T-helper 2 cell treated with Interferon-gamma antibody and Interleukin-4, amounts not matched to agents 5 μg/mL and 100 μg/mL, for 36 hours (primary cell): ENCODE measurements around the gene SLC25A44.
"Not testable (repeated sequence)": the region's sequence is repeated elsewhere in the genome, so short reads cannot be mapped to it uniquely, and the experiment has no call there.

Source experiments
- DNase-seq: peaks from one replicate; pipeline ENCODE4 v3.0.0; 2021; ENCODE audit warnings: low spot score
- H3K27ac Mint-ChIP-seq: one replicate; pipeline ENCODE4 v1.8.0; 2021; ENCODE audit warnings: mild to moderate bottlenecking, mixed read lengths
- H3K27me3 Mint-ChIP-seq: one replicate; pipeline ENCODE4 v1.8.0; 2021; ENCODE audit warnings: low read depth, mixed read lengths
- H3K36me3 Mint-ChIP-seq: one replicate; pipeline ENCODE4 v1.8.0; 2021; ENCODE audit warnings: low read depth, mixed read lengths
- H3K4me1 Mint-ChIP-seq: one replicate; pipeline ENCODE4 v1.8.0; 2021; ENCODE audit warnings: low read depth, mixed read lengths
- H3K4me3 Mint-ChIP-seq: one replicate; pipeline ENCODE4 v1.8.0; 2022; ENCODE audit warnings: mild to moderate bottlenecking, moderate library complexity, mixed read lengths
- H3K9me3 Mint-ChIP-seq: one replicate; pipeline ENCODE4 v1.8.0; 2021; ENCODE audit warnings: mixed read lengths

Gene SLC25A44

DNA sequence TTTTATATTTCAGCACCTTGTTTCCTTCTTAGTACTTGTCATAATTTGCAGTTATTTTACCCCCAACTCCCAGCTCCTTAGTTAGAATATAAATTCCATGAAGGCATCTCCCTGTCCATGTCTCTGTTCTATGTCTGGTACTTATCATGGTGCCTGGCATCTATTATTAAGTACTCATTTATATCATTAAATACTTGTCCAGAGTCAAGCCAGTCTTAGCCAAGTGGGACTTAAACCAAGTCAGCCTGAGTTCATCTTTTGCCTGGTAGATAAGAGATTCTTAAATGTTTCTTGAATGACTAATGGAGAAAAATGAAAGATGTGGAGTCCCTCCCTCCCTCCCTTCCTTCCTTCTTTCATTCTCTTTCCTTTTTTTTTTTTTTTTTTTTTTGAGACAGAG lies 9.4 kb downstream of the SLC25A44 start:
- DNase-seq = no peak
- Mint-ChIP-seq H3K27ac (no peak overlapping the region), H3K4me3 (no peak overlapping the region)

DNA sequence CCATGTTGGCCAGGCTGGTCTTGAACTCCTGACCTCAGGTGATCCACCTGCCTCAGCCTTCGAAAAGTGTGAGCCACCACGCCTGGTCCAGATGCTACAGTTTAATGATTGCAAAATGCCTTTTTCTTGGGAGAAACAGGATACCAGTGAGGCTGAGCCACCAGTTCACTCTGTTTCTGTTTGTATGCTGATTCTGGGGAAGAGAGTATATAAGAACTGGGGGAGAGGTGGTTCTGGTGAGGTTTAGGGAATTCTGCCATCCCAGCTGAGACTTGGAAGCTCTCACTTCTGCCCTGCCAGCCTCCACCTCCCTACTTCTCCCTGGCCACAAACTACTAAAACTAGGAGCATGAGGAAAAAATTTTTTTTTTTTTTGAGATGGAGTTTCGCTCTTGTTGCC lies 10.8 kb downstream of the SLC25A44 start:
- H3K4me1 Mint-ChIP-seq = peaks cover 14% of the 10 kb centered on the region
- no peaks in the 10 kb centered on the region for H3K27me3 Mint-ChIP-seq
- no peak overlapping the region for H3K4me3 Mint-ChIP-seq
- no peak for DNase-seq
- peaks cover 41% of the 10 kb centered on the region for H3K36me3 Mint-ChIP-seq
- H3K9me3 Mint-ChIP-seq = no peaks in the 10 kb centered on the region
- H3K27ac Mint-ChIP-seq = no peak overlapping the region

More for the DNA sequence above, 9.4 kb downstream of the SLC25A44 start:
- no peaks in the 10 kb centered on the region for H3K9me3 Mint-ChIP-seq
- H3K27me3 Mint-ChIP-seq = no peaks in the 10 kb centered on the region
- H3K36me3 Mint-ChIP-seq = peaks cover 40% of the 10 kb centered on the region
- H3K4me1 Mint-ChIP-seq = peaks cover 27% of the 10 kb centered on the region

DNA sequence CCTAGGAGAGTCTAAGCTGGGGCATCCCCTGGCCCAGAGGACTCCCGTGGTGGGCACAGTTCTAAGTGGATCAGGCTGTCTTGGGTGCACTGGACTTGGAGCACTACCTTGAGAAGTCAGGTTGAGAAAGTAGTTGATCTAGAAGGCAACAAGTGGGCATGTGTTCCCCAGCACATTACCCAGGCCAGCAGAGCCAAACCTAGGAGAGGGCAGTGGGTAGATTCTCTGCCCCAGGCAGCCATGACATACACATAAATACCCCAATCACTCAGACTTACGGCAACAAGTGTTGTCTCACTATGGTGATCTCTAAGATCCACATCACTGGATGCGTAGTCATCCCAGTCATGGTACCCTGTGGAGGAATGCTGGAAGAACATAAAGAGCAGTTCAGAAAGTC lies 17.3 kb downstream of the SLC25A44 start:
- no peaks in the 10 kb centered on the region for H3K27me3 Mint-ChIP-seq
- H3K4me3 Mint-ChIP-seq = no peak overlapping the region
- peaks cover 23% of the 10 kb centered on the region for H3K4me1 Mint-ChIP-seq
- H3K9me3 Mint-ChIP-seq = no peaks in the 10 kb centered on the region
- H3K36me3 Mint-ChIP-seq = peaks cover 59% of the 10 kb centered on the region
- peak overlapping the region; percentile 99 for H3K27ac Mint-ChIP-seq
- DNase-seq = no peak

DNA sequence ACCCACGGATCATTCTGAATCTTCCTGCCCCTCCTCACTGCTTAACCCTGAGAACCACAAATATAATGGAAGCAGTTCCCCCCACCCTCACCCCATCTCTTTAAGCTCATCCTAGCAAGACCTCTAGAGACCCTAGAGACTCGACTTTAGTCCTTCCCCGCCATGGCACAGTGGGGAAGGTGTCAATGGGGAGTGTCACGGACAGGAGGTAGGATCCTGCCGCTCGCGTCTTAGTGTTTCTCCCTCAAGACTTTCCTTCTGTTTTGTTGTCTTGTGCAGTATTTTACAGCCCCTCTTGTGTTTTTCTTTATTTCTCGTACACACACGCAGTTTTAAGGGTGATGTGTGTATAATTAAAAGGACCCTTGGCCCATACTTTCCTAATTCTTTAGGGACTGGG lies 18.2 kb downstream of the SLC25A44 start:
- Mint-ChIP-seq H3K9me3 (no peaks in the 10 kb centered on the region), H3K4me1 (peaks cover 24% of the 10 kb centered on the region), H3K27me3 (no peaks in the 10 kb centered on the region), H3K36me3 (peaks cover 56% of the 10 kb centered on the region), H3K4me3 (peak overlapping the region; percentile 97), H3K27ac (peak overlapping the region; percentile 99)
- no peak for DNase-seq

DNA sequence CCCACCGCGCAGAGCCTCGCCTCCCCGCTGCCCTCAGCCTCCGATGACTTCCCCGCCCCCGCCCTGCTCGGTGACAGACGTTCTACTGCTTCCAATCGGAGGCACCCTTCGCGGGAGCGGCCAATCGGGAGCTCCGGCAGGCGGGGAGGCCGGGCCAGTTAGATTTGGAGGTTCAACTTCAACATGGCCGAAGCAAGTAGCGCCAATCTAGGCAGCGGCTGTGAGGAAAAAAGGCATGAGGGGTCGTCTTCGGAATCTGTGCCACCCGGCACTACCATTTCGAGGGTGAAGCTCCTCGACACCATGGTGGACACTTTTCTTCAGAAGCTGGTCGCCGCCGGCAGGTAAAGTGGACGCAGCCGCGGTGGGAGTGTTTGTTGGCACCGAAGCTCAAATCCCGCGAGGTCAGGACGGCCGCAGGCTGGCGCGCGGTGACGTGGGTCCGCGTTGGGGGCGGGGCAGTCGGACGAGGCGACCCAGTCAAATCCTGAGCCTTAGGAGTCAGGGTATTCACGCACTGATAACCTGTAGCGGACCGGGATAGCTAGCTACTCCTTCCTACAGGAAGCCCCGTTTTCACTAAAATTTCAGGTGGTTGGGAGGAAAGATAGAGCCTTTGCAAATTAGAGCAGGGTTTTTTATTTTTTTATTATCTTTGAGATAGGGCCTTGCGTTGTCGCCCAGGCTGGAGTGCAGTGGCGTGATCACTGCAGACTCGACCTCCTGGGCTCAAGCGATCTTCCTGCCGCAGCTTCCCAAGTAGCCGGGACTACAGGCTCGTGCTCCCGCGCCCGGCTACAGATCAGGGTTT lies 19.1 kb downstream of the SLC25A44 start, which contains the start of gene PMF1:
PMF1 (plus strand) TSS at position 175 of the 811 bp plus-strand sequence; CDS start at position 184, 9 bp downstream.
- Mint-ChIP-seq H3K4me3 (peak within 1 kb of the TSS; percentile 97), H3K9me3 (no peaks in the 10 kb centered on the region), H3K27me3 (no peaks in the 10 kb centered on the region), H3K36me3 (peaks cover 52% of the 10 kb centered on the region), H3K4me1 (peaks cover 33% of the 10 kb centered on the region), H3K27ac (peak within 1 kb of the TSS; percentile 99)
- DNase-seq = peak; percentile 96

DNA sequence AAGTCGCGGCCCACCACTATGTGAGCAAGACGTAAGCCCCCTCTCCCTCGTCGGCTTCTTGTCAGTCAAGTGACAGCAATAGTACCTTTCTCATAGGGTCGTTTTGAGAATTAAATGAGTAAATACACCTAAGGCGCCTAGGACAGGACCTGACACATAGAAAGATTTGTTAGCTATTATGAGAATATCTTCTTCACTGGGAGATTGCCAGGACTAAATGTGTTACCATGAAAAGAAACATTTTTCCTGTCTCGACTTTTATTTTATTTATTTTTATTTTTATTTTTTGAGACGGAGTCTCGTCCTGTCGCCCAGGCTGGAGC lies 19.7 kb downstream of the SLC25A44 start:
- H3K27me3 Mint-ChIP-seq = no peaks in the 10 kb centered on the region
- peak overlapping the region; percentile 99 for H3K27ac Mint-ChIP-seq
- no peaks in the 10 kb centered on the region for H3K9me3 Mint-ChIP-seq
- H3K36me3 Mint-ChIP-seq = peaks cover 52% of the 10 kb centered on the region
- peaks cover 37% of the 10 kb centered on the region for H3K4me1 Mint-ChIP-seq
- H3K4me3 Mint-ChIP-seq = peak overlapping the region; percentile 97
- DNase-seq = no peak

DNA sequence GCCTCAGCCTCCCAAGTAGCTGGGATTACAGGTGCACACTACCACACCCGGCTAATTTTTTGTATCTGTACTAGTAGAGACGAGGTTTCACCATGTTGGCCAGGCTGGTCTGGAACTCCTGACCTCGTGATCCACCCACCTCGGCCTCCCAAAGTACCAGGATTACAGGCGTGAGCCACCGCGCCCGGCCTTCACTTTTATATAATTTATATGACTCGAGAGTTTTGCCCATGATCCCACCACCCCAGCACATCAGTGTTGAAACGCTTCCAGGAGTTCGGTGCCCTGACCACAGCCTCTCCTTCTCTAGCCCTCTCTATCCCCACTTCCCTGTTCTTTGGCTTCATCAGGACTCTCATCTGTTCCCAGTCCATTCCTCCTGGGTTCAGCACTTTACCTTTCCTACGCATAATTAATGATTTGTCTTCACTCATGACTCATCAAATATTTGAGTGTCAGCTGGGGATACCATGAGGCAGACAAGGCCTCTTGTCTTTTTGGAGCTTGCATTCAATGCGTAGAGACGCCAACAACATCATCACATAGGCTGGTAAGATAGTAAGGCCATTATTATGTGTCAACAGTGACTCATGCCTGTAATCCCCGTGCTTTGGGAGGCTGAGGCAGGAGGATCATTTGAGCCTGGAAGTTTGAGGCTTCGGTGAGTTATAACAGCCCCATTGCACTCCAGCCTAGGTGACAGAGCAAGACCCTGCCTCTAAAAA lies 20.3 kb downstream of the SLC25A44 start:
- Mint-ChIP-seq H3K4me3 (peak overlapping the region; percentile 97), H3K27me3 (no peaks in the 10 kb centered on the region), H3K36me3 (peaks cover 48% of the 10 kb centered on the region), H3K4me1 (peaks cover 38% of the 10 kb centered on the region), H3K27ac (peak overlapping the region; percentile 93), H3K9me3 (no peaks in the 10 kb centered on the region)
- DNase-seq = no peak

DNA sequence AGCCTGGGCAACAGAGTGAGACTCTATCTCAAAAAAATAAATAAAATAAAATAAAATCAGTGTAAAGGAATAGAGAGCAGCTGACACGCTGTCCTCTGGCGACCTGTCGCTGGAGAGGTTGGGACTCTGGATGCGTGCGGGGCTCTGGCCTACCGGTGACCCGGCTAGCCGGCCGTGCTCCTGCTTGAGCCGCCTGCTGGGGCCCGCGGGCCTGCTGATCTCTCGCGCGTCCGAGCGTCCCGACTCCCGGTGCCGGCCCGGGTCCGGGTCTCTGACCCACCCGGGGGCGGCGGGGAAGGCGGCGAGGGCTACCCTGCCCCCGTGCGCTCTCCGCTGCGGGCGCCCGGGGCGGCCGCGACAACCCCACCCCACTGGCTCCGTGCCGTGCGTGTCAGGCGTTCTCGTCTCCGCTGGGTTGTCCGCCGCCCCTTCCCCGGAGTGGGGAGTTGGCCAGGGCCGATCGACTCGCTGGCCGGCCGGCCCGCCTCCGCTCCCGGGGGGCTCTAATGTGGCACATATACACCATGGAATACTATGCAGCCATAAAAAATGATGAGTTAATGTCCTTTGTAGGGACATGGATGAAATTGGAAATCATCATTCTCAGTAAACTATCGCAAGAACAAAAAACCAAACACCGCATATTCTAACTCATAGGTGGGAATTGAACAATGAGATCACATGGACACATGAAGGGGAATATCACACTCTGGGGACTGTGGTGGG lies 22.6 kb downstream of the SLC25A44 start:
- H3K4me1 Mint-ChIP-seq = peaks cover 50% of the 10 kb centered on the region
- not testable (repeated sequence) for H3K4me3 Mint-ChIP-seq, H3K27ac Mint-ChIP-seq

DNA sequence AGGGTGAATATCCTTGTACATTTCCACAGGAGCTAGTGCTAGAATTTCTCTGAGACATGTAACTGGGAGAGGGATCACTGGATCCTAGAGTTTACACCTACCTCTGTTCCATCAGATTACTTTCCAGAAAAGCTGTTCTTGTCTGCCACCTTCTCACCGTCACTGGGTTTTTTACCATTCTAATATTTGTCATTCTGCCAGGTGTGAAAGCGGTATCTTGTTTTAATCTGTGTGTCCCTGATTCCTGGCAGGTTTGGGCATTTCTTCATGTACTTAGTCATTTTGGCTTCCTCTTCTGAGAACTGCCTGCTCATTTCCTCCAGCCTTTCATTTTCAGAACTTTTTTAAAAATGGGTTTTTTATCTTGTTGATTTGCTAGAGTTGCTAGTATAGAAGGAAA lies 24.0 kb downstream of the SLC25A44 start:
- DNase-seq = peak; percentile 72
- H3K4me1 Mint-ChIP-seq = peaks cover 54% of the 10 kb centered on the region
- peaks cover 55% of the 10 kb centered on the region for H3K36me3 Mint-ChIP-seq
- H3K27me3 Mint-ChIP-seq = no peaks in the 10 kb centered on the region
- peak overlapping the region; percentile 91 for H3K27ac Mint-ChIP-seq
- no peaks in the 10 kb centered on the region for H3K9me3 Mint-ChIP-seq
- H3K4me3 Mint-ChIP-seq = peak overlapping the region; percentile 75

More for the DNA sequence above, 22.6 kb downstream of the SLC25A44 start:
- not testable (repeated sequence) for H3K27me3 Mint-ChIP-seq, H3K9me3 Mint-ChIP-seq, DNase-seq
- peaks cover 50% of the 10 kb centered on the region for H3K36me3 Mint-ChIP-seq

DNA sequence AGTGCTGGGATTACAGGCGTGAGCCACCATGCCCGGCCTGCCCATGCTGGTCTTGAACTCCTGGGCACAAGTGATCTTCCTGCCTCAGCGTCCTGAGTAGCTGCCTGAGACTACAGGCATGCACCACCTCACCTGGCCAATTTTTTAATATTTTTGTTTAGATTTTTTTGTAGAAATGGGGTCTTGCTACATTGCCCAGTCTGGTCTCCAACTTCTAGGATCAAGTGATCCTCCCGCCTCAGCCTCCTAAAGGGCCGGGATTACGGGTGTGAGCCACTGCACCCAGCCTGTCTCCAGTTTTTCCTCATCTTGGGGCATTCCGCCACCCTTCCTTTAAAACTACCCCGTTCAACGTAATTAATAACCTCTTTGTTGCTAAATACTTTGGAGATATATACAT lies 26.3 kb downstream of the SLC25A44 start:
- Mint-ChIP-seq H3K36me3 (peaks cover 49% of the 10 kb centered on the region), H3K27me3 (no peaks in the 10 kb centered on the region), H3K4me1 (peaks cover 55% of the 10 kb centered on the region), H3K9me3 (no peaks in the 10 kb centered on the region), H3K4me3 (no peak overlapping the region), H3K27ac (peak overlapping the region; percentile 64)
- no peak for DNase-seq

DNA sequence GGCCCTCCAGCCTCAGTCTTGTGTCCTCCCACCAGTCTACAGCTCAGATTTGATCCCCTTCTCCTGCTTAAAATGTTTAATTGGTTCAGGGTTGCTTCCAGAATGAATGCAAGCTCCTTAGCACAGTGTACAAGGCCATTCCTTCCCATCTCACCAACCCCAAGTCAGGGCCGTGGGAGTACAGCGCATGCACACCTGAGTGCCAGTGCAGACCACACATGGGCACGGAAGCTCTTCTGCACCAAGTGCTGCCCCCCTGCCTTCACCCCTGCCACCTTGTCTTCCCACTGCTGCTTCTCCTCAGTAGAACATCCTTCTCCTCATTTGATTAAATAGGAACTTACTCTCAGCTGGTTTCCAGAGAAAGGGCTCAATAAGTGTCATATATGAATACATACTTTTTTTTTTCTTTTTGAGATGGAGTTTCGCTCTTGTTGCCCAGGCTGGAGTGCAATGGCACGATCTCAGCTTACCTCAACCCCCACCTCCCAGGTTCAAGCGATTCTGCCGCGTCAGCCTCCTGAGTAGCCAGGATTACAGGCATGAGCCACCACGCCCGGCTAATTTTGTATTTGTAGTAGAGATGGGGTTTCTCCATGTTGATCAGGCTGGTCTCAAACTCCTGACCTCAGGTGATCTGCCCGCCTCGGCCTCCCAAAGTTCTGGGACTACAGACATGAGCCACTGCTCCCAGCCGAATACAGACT lies 28.2 kb downstream of the SLC25A44 start:
- no peaks in the 10 kb centered on the region for H3K27me3 Mint-ChIP-seq
- no peaks in the 10 kb centered on the region for H3K9me3 Mint-ChIP-seq
- DNase-seq = no peak
- peaks cover 66% of the 10 kb centered on the region for H3K4me1 Mint-ChIP-seq
- H3K27ac Mint-ChIP-seq = peak overlapping the region; percentile 91
- H3K4me3 Mint-ChIP-seq = peak overlapping the region; percentile 18
- H3K36me3 Mint-ChIP-seq = peaks cover 60% of the 10 kb centered on the region

DNA sequence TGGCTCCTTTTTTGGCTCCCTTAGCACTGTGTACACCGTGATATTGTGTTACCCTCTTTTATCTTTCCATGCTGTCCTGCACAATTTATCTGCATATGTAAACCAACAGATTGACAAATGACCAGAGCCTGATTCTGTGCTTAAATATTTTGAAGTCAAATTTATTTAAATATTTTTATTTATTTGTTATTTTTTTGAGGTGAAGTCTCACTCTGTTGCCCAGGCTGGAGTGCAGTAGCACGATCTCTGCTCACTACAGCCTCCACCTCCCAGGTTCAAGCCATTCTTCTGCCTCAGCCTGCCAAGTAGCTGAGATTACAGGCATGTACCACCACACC lies 31.7 kb downstream of the SLC25A44 start:
- Mint-ChIP-seq H3K9me3 (no peaks in the 10 kb centered on the region), H3K4me1 (peaks cover 60% of the 10 kb centered on the region), H3K4me3 (peak overlapping the region; percentile 68), H3K27ac (peak overlapping the region; percentile 90), H3K27me3 (no peaks in the 10 kb centered on the region), H3K36me3 (peaks cover 58% of the 10 kb centered on the region)
- DNase-seq = no peak

DNA sequence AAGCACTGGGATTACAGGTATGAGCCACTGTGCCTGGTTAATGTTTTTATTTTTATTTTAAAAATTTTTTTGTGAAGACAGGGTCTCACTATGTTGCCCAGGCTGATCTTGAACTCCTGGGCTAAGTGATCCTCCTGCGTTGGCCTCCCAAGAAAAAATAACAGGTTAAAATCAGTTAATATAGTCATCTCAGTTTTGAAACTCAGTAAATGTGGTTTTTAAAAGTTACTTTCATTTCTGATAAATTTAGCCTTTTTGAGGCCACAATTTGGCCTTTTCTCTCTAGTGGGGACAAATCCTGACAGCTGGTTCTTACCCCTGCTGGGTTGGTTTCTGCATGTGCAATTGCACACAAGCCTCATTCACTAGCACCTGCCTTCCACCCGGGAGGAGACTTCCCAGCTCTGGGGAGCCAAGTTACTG lies 32.2 kb downstream of the SLC25A44 start:
- H3K36me3 Mint-ChIP-seq = peaks cover 56% of the 10 kb centered on the region
- H3K4me3 Mint-ChIP-seq = peak overlapping the region; percentile 44
- H3K4me1 Mint-ChIP-seq = peaks cover 57% of the 10 kb centered on the region
- peak; percentile 39 for DNase-seq
- no peaks in the 10 kb centered on the region for H3K27me3 Mint-ChIP-seq
- peak overlapping the region; percentile 80 for H3K27ac Mint-ChIP-seq
- no peaks in the 10 kb centered on the region for H3K9me3 Mint-ChIP-seq
